ENCODE data around the gene KRTAP3-3.

KRTAP3-3 gene

DNA sequence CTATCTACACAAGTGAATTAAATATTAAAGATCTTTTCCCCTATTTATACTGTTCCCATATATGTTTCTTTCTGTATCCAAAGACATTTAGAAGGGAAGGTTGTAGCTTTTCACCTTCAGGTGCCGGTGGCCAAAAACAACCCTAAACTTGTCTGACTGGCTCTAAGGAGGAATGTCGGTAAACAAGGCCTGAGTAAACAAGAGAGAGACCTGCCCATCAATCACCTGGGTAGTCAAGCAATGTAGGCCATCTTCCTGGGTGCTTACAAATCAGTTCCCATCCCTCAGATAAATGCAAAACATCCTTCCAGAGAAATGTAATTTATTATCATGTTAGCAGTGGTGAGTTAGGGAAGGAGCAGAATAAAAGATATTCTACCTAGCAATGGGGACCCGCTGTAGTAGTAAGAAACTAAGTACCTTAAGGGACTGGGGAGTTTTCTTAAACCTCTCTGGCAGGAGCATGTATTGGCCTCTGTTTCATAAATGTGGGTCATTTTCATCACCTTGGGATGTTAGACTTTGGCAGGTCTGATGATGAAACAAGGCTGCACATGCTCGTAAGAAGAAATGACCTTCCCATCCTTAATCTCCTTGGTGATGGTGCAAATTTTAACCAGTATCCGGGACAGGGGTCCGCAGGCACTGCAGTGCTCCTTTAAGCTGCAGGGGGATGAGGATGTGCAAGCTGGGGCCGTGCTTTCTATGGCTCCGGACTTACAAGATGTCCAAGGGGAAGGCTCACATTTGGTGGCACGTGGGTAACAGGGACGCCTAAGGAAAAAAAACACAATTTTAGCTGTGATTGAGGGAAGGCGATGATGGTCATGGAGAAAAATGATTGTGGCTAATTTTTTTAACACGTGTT is 35.6 kb downstream of the KRTAP3-3 start:
- no peak for DNase-seq (ENCODE audit: low read depth)

DNA sequence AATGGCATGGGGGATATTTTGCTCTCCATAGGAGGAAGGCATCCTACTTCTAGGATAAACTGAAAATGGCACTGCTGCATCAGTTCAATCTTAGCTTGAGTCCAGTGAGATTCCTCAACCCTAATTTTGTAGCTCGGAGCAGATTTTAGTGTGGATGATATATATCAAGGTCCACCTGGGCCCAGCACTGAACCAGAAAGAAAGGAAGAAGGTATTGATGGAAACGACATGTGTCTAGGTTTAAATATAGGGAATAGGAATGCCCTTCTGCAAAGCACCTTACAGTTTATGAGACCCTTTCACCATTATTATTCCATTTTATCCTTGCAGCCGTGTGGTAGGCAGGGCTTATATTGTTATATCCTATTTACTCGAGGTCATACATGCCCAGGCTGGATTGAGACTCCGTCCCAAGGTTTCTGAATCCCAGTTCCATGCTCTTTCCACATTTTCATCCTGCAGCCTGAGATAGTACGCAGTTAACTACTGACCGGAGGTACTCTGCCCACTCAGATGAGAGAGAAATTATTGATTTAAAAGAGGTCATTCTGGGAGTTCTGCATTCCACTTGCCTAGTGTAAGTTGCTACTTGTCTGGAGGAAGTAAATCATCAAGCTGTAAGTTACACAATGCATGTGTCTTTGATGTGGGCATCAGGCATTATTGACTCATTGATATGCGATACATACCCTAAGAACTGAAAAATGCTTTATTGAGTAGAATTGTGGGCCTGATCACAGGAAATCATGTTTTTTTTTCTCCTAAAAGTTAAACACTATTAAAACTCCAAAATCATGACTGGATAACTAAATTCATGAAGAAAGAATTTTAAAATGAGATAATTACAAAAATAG is 37.3 kb downstream of the KRTAP3-3 start:
- DNase-seq (ENCODE audit: low read depth): no peak

DNA sequence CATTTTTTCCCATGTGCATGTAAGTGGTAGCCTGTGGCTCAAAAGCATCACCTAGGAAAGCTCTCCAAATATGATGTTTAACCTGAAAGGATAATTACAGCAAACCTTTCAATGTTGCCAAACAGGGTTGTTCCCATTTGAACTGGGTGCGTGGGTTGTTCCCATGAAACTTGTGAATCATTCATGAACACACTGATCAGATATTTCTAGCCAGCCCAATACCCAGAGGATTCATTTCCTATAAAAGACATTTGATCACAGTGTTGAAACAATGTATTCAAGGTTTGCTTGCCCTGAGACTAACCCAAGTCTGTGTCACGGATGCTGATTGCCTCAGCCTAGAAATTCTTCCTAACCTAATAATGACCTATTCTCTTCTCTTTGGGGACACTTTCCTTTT is 40.1 kb downstream of the KRTAP3-3 start:
- DNase-seq (ENCODE audit: low read depth): no peak

DNA sequence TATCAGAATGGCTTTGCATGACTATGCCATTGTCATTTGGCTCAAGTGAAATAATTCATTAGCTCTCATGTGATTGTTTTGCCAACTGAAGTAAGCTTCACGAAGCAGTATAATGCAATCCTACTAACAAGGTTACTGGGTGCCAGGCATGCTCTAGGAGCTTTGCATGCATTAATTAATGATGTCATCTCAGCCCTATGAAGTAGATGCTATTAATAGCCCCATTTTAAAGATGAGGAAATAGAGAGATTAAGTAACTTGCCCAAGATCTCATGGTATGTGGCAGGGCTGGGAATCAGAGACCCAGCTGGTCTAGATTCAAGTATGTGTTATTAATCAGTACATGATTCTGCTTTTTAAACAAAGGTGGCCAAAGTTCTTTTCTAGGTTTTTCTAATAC is 41.3 kb downstream of the KRTAP3-3 start:
- no peak for DNase-seq (ENCODE audit: low read depth)

DNA sequence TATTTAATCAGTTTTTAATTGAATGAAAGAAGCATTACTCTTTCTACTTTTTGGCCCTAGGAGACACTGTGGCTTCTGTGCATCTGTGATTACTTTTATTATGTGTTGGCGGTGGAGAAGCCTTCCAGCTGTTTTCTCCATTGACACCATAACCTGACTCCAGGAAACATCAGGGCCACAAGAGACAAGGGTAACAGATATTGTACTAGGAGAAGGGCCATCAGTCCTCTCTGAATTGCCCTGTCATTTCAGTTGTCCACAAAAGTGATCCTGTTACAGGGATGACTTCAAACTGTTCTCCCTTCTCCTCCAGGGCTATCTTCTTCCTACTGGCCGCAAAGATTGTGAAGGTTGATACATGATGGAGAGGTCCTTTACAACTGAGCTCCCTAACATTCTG is 41.8 kb downstream of the KRTAP3-3 start:
- no peak for DNase-seq (ENCODE audit: low read depth)

DNA sequence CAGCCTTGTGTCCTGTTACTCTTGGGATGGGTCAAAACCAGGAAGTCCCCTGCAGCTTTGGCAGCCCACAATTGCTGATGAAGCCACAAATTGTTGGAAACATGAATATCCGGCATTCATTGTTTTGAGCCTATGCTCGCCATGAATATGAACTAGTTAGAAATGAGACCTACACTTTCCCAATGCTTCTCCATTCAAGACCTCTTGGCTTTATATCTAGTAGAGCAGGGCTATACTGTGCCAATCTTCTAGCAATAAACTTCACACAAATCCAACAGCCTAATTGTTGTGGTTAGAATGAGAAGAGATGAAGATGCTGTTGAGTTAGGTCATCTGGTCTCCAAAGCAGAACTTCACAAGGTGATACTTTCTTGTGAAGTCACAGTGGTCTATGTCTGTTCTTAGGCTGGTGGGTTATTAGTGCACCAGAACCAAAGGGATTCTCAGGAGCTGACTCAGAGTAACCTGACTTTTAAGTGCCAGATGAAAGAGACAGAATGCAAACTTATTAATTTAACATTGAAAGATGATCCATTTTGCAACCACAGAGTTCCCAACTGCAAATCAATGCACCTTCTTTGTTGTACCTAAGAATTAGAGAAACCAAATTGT is 42.8 kb downstream of the KRTAP3-3 start:
- no peak for DNase-seq (ENCODE audit: low read depth)

DNA sequence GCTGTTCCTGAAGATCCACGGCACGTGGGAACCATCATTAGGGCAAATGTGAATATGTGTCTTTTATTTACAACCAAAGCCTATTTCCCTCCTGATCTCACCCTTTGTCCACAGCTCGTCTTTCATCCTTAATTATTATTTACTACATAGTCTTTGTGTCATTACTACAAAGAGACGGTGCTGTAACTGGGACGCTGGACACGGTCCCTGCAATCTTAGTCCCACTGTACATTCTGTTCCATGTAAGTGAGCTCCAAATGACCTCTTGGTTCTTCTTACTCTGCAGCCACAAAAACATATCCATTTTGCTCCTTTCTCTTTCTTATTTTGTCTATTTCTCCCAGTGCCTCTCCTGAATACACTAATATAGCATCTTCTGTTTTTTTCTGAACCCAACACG is 43.8 kb downstream of the KRTAP3-3 start:
- DNase-seq (ENCODE audit: low read depth): no peak

DNA sequence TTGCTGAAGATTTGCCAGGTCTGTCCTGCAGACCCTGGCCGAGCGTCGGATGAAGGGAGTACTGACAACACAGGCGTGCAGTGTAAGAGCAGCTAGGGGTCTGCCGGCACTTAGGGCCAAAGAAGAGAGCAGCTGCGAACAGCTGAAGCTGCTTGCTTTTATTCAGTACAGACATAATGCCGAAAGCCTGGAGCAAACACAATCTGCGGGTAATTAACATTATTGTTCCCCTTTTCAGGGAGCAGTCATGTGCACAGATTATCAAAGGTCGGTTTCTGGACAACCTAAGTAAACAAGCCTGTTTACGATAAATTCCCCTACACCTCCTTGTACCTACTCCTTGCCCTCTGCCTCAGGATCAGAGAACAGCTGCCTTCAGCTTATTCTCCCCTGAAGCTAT is 44.5 kb downstream of the KRTAP3-3 start:
- no peak for DNase-seq (ENCODE audit: low read depth)

DNA sequence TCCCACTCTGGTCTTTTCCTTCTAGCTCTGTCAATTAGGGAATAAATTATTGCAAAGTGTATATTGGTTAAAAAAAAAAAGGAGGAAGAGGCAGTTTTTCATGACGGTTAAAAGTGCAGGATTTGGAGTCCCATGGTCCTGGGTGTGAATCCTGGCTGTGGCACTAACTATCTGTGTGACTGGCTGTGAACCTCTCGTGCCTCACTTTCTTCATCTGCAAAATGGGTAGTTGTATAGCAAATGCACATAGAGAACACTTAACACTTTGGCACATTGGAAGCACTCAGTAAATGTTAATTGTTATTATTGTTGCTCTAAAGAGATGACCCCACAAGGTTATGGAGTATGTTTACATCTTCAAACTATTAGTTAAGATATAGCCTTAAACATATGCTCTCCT is 46.0 kb downstream of the KRTAP3-3 start:
- no peak for DNase-seq (ENCODE audit: low read depth)

DNA sequence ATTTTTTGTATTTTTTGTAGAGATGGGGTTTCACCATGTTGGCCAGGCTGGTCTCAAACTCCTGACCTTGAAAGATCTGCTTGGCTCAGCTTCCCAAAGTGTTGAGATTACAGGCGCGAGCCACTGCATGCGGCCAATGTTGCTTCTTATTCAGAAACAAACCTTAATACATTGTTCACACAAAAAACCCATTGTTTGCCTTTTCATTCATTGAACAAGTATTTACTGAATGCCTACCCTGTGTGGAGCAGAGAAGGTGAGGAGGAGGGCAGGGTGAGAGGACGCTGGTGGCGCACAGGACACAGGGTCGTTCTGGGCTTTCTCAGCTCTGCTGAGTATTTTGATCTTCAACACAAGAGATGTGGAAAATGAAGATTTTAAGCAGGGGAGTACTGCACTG is 48.5 kb downstream of the KRTAP3-3 start:
- no peak for DNase-seq (ENCODE audit: low read depth)

DNA sequence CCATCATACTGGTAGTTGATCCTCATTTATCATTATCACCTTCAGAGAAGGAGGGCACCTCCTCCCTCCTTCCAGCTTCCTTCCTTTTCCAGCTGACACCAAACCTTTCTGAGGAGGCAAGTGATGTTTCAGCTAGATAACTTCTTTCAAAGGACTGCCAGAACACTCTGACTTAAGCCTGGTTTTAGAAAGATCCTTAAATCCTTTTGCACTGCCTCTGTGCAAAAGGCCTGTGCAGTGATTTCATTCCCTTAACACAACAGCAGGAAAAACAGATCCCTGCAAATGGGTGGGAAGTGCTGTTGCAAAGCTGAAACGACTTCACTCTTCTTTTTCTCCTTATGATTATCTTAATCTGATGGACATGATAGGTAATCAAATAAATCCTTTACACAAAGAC is 49.4 kb downstream of the KRTAP3-3 start:
- no peak for DNase-seq (ENCODE audit: low read depth)
